ENCODE results near the gene COLEC12.

DNA sequence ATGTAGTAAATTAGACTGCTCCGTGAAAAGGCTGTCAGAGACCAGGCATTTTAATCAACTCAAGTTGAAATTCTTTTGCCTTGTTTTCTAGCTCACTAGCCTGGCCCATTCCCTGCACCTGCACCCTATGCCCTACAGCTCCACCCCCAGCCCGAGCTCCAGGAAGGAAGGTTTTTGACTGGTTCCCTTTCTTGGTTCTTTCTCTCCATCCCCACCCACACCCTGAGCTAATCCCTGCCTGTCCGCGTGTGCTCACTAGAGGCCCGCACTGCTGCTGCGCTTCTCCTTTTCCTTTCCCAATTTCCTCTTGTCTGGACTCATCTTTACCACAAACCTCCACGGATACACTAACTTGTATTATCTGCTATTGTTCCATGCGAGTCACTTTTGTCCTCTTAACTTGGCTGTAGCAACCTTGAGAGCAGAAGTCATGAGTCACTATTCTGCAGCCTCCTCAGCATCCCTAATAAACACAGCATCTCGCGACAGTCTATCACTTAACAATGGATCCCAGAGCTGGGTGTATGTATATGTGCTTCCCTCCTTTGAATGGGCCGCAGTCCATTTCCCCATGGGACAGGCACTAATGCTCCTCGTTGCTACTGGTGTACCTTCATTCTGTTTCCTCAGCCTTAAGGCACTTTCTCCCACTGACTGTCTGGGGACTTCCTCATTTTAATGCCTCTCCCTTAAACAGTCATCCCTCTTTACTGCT lies 36.5 kb downstream of the COLEC12 start:
- TF ChIP-seq EZH2 (IDR thresholded peaks at IDR 0.05) (no peak), POLR2AphosphoS5 (IDR thresholded peaks at IDR 0.05; ENCODE audit: low read depth, low read length) (no peak), SIN3A (IDR thresholded peaks at IDR 0.05; ENCODE audit: low read depth) (no peak), SP1 (IDR thresholded peaks at IDR 0.05; ENCODE audit: low read depth) (no peak), POLR2A (IDR thresholded peaks at IDR 0.05; ENCODE audit: borderline replicate concordance, extremely low read depth, insufficient read depth, insufficient read length) (no peak), ZNF274 (IDR thresholded peaks at IDR 0.05; ENCODE audit: low read depth, low read length) (no peak), EGR1 (IDR thresholded peaks at IDR 0.05; ENCODE audit: low read depth) (no peak), RAD21 (IDR thresholded peaks at IDR 0.05; ENCODE audit: low read depth) (no peak)
- TF ChIP-seq, protein P1, sequence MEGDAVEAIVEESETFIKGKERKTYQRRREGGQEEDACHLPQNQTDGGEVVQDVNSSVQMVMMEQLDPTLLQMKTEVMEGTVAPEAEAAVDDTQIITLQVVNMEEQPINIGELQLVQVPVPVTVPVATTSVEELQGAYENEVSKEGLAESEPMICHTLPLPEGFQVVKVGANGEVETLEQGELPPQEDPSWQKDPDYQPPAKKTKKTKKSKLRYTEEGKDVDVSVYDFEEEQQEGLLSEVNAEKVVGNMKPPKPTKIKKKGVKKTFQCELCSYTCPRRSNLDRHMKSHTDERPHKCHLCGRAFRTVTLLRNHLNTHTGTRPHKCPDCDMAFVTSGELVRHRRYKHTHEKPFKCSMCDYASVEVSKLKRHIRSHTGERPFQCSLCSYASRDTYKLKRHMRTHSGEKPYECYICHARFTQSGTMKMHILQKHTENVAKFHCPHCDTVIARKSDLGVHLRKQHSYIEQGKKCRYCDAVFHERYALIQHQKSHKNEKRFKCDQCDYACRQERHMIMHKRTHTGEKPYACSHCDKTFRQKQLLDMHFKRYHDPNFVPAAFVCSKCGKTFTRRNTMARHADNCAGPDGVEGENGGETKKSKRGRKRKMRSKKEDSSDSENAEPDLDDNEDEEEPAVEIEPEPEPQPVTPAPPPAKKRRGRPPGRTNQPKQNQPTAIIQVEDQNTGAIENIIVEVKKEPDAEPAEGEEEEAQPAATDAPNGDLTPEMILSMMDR (IDR thresholded peaks at IDR 0.05 in 2 of 3, conservative IDR thresholded peaks at IDR 0.05 in 1 of 3; ENCODE audit: borderline replicate concordance in 1 of 3, insufficient read depth in 1 of 3, low read depth in 2 of 3, low read length in 2 of 3) = no peak
- TF ChIP-seq, protein P2, sequence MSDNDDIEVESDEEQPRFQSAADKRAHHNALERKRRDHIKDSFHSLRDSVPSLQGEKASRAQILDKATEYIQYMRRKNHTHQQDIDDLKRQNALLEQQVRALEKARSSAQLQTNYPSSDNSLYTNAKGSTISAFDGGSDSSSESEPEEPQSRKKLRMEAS (IDR thresholded peaks at IDR 0.05) = no peak

Measured in HCT116 (cell line).